ENCODE data around the gene CELF1. TPM values are rescaled to one million over a fixed set of nuclear protein-coding genes. Genes with fewer than 3 reads are reported as not detected.
"Not testable (repeated sequence)": the region's sequence is repeated elsewhere in the genome, so short reads cannot be mapped to it uniquely, and the experiment has no call there.

Gene CELF1
- total and polyA plus RNA-seq, 2 of the 13 experiments (the other 11 are each of a cell fraction or from before 2014, with no cell fraction given) = 69.0 to 80.1 TPM

- DNase-seq (ENCODE audit: low spot score); H3K9ac ChIP-seq (ENCODE audit: insufficient read depth, low read depth, low read length); intact Hi-C loops (cut with micrococcal nuclease; ENCODE audit: unreplicated experiment); H3K27me3 ChIP-seq (ENCODE audit: control insufficient read depth in 1 of 2, insufficient read depth in 2 of 2, low read length in 2 of 2); POLR2A ChIA-PET; CTCF ChIA-PET (ENCODE audit: low intra/inter-chr PET ratio, low total read pairs); ATAC-seq; H2AFZ ChIP-seq (ENCODE audit: low read length); in situ Hi-C loops (cut with HindIII; ENCODE audit: extremely low pct_ligation_motif_present, low pct_unique_long_range_greater_than_20kb); FAIRE-seq; H3K4me2 ChIP-seq (ENCODE audit: low read depth, low read length); BruUV-seq (replicated peaks); H3K4me3 ChIP-seq (replicated peaks in 1 of 3; ENCODE audit: insufficient read depth in 1 of 3, low read depth in 2 of 3, low read length in 3 of 3); H3K36me3 ChIP-seq (replicated peaks in 1 of 2; ENCODE audit: control insufficient read depth in 1 of 2, insufficient read depth in 2 of 2, low read length in 2 of 2); H3K9me3 ChIP-seq (ENCODE audit: low read length); H3K27ac ChIP-seq (ENCODE audit: extremely low read length, insufficient read depth, low read length): not testable (repeated sequence)
- WGBS (ENCODE audit: low lambda C conversion rate) = 85% methylated on average over 7 of the region's 7 CpGs
- H3K79me2 ChIP-seq (ENCODE audit: insufficient read depth, low read length) = peaks cover 90% of the 10 kb centered on the region
- H4K20me1 ChIP-seq (ENCODE audit: insufficient read depth, low read length) = peaks cover 64% of the 10 kb centered on the region
- H3K4me1 ChIP-seq (ENCODE audit: insufficient read depth, low read length) = peaks cover 39% of the 10 kb centered on the region
Measured at GRCh38 chr11:47546274-47546673, 6.7 kb downstream of the CELF1 start.

DNA sequence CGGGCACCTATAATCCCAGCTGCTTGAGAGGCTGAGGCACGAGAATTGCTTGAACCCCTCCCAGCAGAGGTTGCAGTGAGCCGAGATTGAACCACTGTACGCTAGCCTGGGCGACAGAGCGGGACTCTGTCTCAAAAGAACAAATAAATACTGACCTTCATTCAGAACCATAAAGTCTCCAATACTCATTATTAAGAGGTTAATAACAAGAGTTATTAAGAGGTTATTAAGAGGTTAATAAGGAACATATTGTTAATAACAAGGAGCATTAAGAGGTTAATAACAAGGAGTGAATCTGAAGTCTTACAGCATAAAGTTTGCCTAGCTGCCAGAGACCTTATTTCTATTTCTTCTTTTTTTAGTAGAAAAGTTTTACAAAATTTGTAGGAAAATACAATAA lies 7.6 kb downstream of the CELF1 start:
- H3K4me1 ChIP-seq (ENCODE audit: insufficient read depth, low read length) = peaks cover 29% of the 10 kb centered on the region
- no peak overlapping the region for H3K4me2 ChIP-seq (ENCODE audit: low read depth, low read length)
- H3K9ac ChIP-seq (ENCODE audit: insufficient read depth, low read depth, low read length) = no peak overlapping the region
- no peak overlapping the region for H3K27ac ChIP-seq (ENCODE audit: extremely low read length, insufficient read depth, low read length)
- no peak for DNase-seq (ENCODE audit: low spot score)
- H2AFZ ChIP-seq (ENCODE audit: low read length) = no peak overlapping the region
- in situ Hi-C loops (cut with HindIII; ENCODE audit: extremely low pct_ligation_motif_present, low pct_unique_long_range_greater_than_20kb) (no loop called here), intact Hi-C loops (cut with micrococcal nuclease; ENCODE audit: unreplicated experiment) (no loop called here)
- H4K20me1 ChIP-seq (ENCODE audit: insufficient read depth, low read length) = peaks cover 65% of the 10 kb centered on the region
- peaks cover 89% of the 10 kb centered on the region for H3K79me2 ChIP-seq (ENCODE audit: insufficient read depth, low read length)
- POLR2A ChIA-PET = no interaction called here
- CTCF ChIA-PET (ENCODE audit: low intra/inter-chr PET ratio, low total read pairs) = no interaction called here
- no TSS peak for BruUV-seq (replicated peaks)
- no peaks in the 10 kb centered on the region for H3K9me3 ChIP-seq (ENCODE audit: low read length)
- FAIRE-seq = no peak
- ATAC-seq = no peak
- H3K4me3 ChIP-seq (replicated peaks in 1 of 3; ENCODE audit: insufficient read depth in 1 of 3, low read depth in 2 of 3, low read length in 3 of 3) = no peak overlapping the region
- 97% methylated on average over 6 of the region's 6 CpGs for WGBS (ENCODE audit: low lambda C conversion rate)
- peaks cover 3 to 6% of the 10 kb centered on the region in 2 experiments; a peak in 3 of 5 replicates for H3K36me3 ChIP-seq (replicated peaks in 1 of 2; ENCODE audit: control insufficient read depth in 1 of 2, insufficient read depth in 2 of 2, low read length in 2 of 2)
- H3K27me3 ChIP-seq (ENCODE audit: control insufficient read depth in 1 of 2, insufficient read depth in 2 of 2, low read length in 2 of 2) = no peaks in the 10 kb centered on the region
- TF ChIP-seq, protein P1, sequence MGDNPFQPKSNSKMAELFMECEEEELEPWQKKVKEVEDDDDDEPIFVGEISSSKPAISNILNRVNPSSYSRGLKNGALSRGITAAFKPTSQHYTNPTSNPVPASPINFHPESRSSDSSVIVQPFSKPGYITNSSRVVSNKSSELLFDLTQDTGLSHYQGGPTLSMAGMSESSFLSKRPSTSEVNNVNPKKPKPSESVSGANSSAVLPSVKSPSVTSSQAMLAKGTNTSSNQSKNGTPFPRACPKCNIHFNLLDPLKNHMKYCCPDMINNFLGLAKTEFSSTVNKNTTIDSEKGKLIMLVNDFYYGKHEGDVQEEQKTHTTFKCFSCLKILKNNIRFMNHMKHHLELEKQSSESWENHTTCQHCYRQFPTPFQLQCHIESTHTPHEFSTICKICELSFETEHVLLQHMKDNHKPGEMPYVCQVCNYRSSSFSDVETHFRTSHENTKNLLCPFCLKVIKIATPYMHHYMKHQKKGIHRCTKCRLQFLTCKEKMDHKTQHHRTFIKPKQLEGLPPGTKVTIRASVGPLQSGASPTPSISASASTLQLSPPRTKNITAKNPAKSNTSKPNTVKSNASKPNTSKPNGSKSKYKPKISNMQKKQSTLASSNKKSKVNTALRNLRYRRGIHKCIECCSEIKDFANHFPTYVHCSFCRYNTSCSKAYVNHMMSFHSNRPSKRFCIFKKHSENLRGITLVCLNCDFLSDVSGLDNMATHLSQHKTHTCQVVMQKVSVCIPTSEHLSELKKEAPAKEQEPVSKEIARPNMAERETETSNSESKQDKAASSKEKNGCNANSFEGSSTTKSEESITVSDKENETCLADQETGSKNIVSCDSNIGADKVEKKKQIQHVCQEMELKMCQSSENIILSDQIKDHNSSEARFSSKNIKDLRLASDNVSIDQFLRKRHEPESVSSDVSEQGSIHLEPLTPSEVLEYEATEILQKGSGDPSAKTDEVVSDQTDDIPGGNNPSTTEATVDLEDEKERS (CRISPR knock-in tag; IDR thresholded peaks at IDR 0.05) = no peak
- TF ChIP-seq, protein P2, sequence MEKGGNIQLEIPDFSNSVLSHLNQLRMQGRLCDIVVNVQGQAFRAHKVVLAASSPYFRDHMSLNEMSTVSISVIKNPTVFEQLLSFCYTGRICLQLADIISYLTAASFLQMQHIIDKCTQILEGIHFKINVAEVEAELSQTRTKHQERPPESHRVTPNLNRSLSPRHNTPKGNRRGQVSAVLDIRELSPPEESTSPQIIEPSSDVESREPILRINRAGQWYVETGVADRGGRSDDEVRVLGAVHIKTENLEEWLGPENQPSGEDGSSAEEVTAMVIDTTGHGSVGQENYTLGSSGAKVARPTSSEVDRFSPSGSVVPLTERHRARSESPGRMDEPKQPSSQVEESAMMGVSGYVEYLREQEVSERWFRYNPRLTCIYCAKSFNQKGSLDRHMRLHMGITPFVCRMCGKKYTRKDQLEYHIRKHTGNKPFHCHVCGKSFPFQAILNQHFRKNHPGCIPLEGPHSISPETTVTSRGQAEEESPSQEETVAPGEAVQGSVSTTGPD (CRISPR knock-in tag; IDR thresholded peaks at IDR 0.05) = no peak
- TF ChIP-seq MTA3 (CRISPR knock-in tag; IDR thresholded peaks at IDR 0.05) (no peak), RELA (CRISPR knock-in tag; IDR thresholded peaks at IDR 0.05) (no peak), ZSCAN31 (CRISPR knock-in tag; IDR thresholded peaks at IDR 0.05; ENCODE audit: low read depth) (no peak), ZMAT3 (CRISPR knock-in tag; conservative IDR thresholded peaks at IDR 0.05) (no peak), THAP8 (CRISPR knock-in tag; IDR thresholded peaks at IDR 0.05; ENCODE audit: borderline replicate concordance) (no peak), NONO (IDR thresholded peaks at IDR 0.05) (no peak), NONO (CRISPR knock-in tag; conservative IDR thresholded peaks at IDR 0.05) (no peak), DNMT3B (CRISPR knock-in tag; conservative IDR thresholded peaks at IDR 0.05) (no peak), ZNF674 (CRISPR knock-in tag; IDR thresholded peaks at IDR 0.05; ENCODE audit: low read depth) (no peak), ZNF121 (CRISPR knock-in tag; IDR thresholded peaks at IDR 0.05) (no peak)
- TF ChIP-seq, protein P3, sequence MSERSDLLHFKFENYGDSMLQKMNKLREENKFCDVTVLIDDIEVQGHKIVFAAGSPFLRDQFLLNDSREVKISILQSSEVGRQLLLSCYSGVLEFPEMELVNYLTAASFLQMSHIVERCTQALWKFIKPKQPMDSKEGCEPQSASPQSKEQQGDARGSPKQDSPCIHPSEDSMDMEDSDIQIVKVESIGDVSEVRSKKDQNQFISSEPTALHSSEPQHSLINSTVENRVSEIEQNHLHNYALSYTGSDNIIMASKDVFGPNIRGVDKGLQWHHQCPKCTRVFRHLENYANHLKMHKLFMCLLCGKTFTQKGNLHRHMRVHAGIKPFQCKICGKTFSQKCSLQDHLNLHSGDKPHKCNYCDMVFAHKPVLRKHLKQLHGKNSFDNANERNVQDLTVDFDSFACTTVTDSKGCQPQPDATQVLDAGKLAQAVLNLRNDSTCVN (CRISPR knock-in tag; IDR thresholded peaks at IDR 0.05; ENCODE audit: borderline replicate concordance) = no peak
